ENCODE results near the gene OR5T3. TPM values are rescaled to one million over a fixed set of nuclear protein-coding genes. Genes with fewer than 3 reads are reported as not detected.
"Not testable (repeated sequence)": the region's sequence is repeated elsewhere in the genome, so short reads cannot be mapped to it uniquely, and the experiment has no call there.

Gene OR5T3
- not detected in 2 replicates for total RNA-seq (2014; rRNA removed; shearing (Covaris generic))

DNA sequence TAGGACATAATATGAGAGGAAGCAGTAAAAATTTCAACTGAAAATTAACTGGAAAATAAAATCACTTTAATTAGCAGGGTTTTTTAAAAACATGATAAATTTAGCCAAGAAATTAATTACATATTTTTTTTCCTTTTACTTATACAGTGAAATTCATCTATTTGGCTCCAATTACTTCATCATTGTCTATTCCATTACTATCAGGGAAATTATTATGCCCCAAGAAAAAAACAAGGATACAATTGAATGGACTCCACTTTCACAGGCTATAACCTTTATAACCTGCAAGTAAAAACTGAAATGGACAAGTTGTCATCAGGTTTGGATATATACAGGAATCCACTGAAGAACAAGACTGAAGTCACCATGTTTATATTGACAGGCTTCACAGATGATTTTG lies at the start of gene OR5T3:
OR5T3 (plus strand) TSS at position 301 of the 400 bp plus-strand sequence; CDS start at position 301, 0 bp downstream.
- no peak for DNase-seq (ENCODE audit: low spot score)

GRCh38 chr11:56207790-56208189 lies 44.3 kb upstream of the OR5T3 start:
- no peak for DNase-seq (ENCODE audit: low spot score)

DNA sequence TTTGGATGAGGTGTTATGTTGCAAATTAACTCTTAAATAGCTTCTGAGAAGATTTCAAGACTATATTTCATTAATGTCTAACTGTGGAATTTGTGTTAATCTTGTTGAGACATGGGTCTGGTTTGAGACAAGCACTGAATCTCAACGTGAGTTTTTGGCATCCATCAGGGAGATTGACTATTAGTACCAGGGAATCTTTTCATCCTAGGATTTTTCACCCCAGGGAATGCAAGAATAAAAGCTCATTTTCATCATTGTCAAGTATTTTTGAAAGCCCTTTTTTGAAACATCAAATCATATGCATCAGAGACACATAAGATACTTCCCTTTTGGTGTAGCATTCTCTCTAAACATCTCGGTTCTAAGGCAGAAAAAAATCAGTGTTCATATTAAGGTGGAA lies 37.5 kb upstream of the OR5T3 start:
- DNase-seq (ENCODE audit: low spot score): no peak

DNA sequence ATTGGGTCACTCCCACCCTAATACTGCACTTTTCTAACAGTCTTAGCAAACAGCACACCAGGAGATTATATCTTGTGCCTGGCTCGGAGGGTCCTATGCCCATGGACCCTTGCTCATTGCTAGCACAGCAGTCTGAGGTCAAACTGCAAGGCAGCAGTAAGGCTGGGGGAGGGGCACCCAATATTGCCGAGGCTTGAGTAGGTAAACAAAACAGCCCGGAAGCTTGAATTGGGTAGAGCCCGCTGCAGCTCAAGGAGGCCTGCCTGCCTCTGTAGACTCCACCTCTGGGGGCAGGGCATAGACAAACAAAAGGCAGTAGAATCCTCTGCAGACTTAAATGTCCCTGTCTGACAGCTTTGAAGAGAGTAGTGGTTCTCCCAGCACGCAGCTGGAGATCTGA lies 32.3 kb upstream of the OR5T3 start:
- DNase-seq (ENCODE audit: low spot score): not testable (repeated sequence)

- DNase-seq (ENCODE audit: low spot score): no peak
These were observed 17.9 kb upstream of the OR5T3 start, which contains the start of gene OR5T2 for GRCh38 chr11:56234155-56234554. TSS of gene OR5T2 (minus strand) at chr11:56234255. CDS start at chr11:56233062, 1,193 bp downstream.

GRCh38 chr11:56271092-56271491 lies 19.0 kb downstream of the OR5T3 start:
- DNase-seq (ENCODE audit: low spot score): no peak

DNA sequence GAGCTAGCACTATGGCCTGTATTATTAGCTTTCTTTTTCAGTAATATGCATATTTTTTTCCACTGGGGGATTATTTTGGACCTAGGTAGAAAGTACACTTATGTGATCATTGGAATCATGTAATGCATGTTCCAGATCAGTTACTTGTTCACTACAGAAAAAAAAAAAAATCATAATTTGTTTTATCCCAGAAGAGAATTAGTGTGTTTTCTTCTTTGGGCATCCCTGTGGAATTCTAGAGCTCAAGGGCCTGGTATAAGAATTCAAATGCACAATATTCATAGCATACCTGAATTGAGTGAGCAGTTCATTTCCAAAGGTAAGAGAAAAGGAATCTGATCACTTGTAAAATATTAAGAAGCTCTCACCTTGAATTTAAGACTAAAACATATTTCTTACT lies 21.8 kb downstream of the OR5T3 start, which contains the start of gene OR5T1:
OR5T1 (plus strand) TSS at position 301 of the 400 bp plus-strand sequence. CDS start 1,485 bp downstream, outside the sequence.
- no peak for DNase-seq (ENCODE audit: low spot score)

- DNase-seq (ENCODE audit: low spot score): no peak
These were observed 40.1 kb downstream of the OR5T3 start, which contains the start of gene OR8H1 for GRCh38 chr11:56292154-56292553. TSS of gene OR8H1 (minus strand) at chr11:56292254. CDS start at chr11:56291062, 1,192 bp downstream.

- DNase-seq (ENCODE audit: low spot score): no peak
These were observed 44.8 kb downstream of the OR5T3 start for GRCh38 chr11:56296898-56297297.

Other genes starting within 250 kb of the OR5T3 start
- gene OR5AS1, start 224.6 kb upstream of the OR5T3 start, total RNA-seq (2014; rRNA removed; shearing (Covaris generic)): not detected in 2 replicates
- not detected in 2 replicates for gene OR8I2, start 158.9 kb upstream of the OR5T3 start, total RNA-seq (2014; rRNA removed; shearing (Covaris generic))
- gene OR8H2, start 148.6 kb upstream of the OR5T3 start, total RNA-seq (2014; rRNA removed; shearing (Covaris generic)): not detected in 2 replicates
- not detected in 2 replicates for gene OR8H3, start 129.9 kb upstream of the OR5T3 start, total RNA-seq (2014; rRNA removed; shearing (Covaris generic))
- gene OR8J3, start 112.1 kb upstream of the OR5T3 start, total RNA-seq (2014; rRNA removed; shearing (Covaris generic)): not detected in 2 replicates
- gene OR8K5, start 91.9 kb upstream of the OR5T3 start, total RNA-seq (2014; rRNA removed; shearing (Covaris generic)): not detected in 2 replicates
- not detected in 2 replicates for gene OR5J2, start 75.6 kb upstream of the OR5T3 start, total RNA-seq (2014; rRNA removed; shearing (Covaris generic))
- not detected in 2 replicates for gene OR5T2, start 18.0 kb upstream of the OR5T3 start, total RNA-seq (2014; rRNA removed; shearing (Covaris generic))
- not detected in 2 replicates for gene OR5T1, start 21.9 kb downstream of the OR5T3 start, total RNA-seq (2014; rRNA removed; shearing (Covaris generic))
- gene OR8H1, start 40.0 kb downstream of the OR5T3 start, total RNA-seq (2014; rRNA removed; shearing (Covaris generic)): not detected in 2 replicates
- gene OR8K3, start 62.9 kb downstream of the OR5T3 start, total RNA-seq (2014; rRNA removed; shearing (Covaris generic)): not detected in 2 replicates
- gene OR8K1, start 93.8 kb downstream of the OR5T3 start, total RNA-seq (2014; rRNA removed; shearing (Covaris generic)): not detected in 2 replicates
- not detected in 2 replicates for gene OR8J1, start 102.0 kb downstream of the OR5T3 start, total RNA-seq (2014; rRNA removed; shearing (Covaris generic))
- not detected in 2 replicates for gene OR8U1, start 123.4 kb downstream of the OR5T3 start, total RNA-seq (2014; rRNA removed; shearing (Covaris generic))
- gene OR5AL1, start 160.4 kb downstream of the OR5T3 start, total RNA-seq (2014; rRNA removed; shearing (Covaris generic)): not detected in 2 replicates
- not detected in 2 replicates for gene OR5M3, start 221.1 kb downstream of the OR5T3 start, total RNA-seq (2014; rRNA removed; shearing (Covaris generic))
- not detected in 2 replicates for gene OR5M8, start 239.1 kb downstream of the OR5T3 start, total RNA-seq (2014; rRNA removed; shearing (Covaris generic))

Measured in A172 (cell line).